Activated naive CD8-positive, alpha-beta T cell treated with anti-CD3 and anti-CD28 coated beads for 36 hours (primary cell): ENCODE data around the gene RELN. TPM values are rescaled to one million over a fixed set of nuclear protein-coding genes. Genes with fewer than 3 reads are reported as not detected.
"Not testable (repeated sequence)": the region's sequence is repeated elsewhere in the genome, so short reads cannot be mapped to it uniquely, and the experiment has no call there.

ENCODE experiments used
- DNase-seq: peaks from one replicate; pipeline ENCODE4 v3.0.0; 2021
- H3K27ac Mint-ChIP-seq: one replicate; pipeline ENCODE4 v1.8.0; 2022; ENCODE audit warnings: mild to moderate bottlenecking, moderate library complexity, mixed read lengths
- H3K27me3 Mint-ChIP-seq: one replicate; pipeline ENCODE4 v1.8.0; 2022; ENCODE audit warnings: mild to moderate bottlenecking, mixed read lengths
- H3K36me3 Mint-ChIP-seq: one replicate; pipeline ENCODE4 v1.8.0; 2021; ENCODE audit warnings: mild to moderate bottlenecking, mixed read lengths
- H3K4me1 Mint-ChIP-seq: one replicate; pipeline ENCODE4 v1.8.0; 2021; ENCODE audit warnings: mixed read lengths
- H3K4me3 Mint-ChIP-seq: one replicate; pipeline ENCODE4 v1.8.0; 2022; ENCODE audit warnings: mild to moderate bottlenecking, moderate library complexity, mixed read lengths
- H3K9me3 Mint-ChIP-seq: one replicate; pipeline ENCODE4 v1.8.0; 2022; ENCODE audit warnings: mixed read lengths
- total RNA-seq, 2 experiments: library from RNA; stranded (reverse); gene quantifications; one replicate each; pipeline ENCODE4 v1.2.3, GENCODE V29; 2021

The RELN gene
- total RNA-seq, 2 experiments from 2014 or later, result not detected

DNA sequence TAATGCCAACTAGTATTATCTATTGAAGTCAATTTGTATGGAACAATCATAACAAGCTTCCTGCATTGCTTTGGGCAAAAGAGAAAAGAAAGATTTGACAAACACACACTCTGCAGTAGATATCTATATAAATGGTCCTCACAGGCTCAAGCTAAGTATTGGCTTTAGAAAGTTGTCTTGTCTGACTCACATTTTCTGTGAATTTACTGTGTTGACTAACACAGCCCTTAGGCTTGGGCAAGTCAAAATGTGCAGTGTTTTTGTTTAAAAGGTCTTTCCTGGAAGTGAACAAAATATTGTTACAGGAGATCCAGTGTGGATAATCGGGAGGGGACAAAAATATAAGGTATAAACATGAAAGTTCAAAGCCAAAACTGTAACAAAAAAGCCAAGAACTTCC, 194.4 kb downstream of the RELN start:
- H3K4me3 Mint-ChIP-seq, result no peak overlapping the region
- no peaks in the 10 kb centered on the region for H3K36me3 Mint-ChIP-seq
- H3K27ac Mint-ChIP-seq, result no peak overlapping the region
- H3K4me1 Mint-ChIP-seq, result no peaks in the 10 kb centered on the region
- H3K27me3 Mint-ChIP-seq, result peaks cover 3% of the 10 kb centered on the region
- DNase-seq, result no peak
- no peaks in the 10 kb centered on the region for H3K9me3 Mint-ChIP-seq

DNA sequence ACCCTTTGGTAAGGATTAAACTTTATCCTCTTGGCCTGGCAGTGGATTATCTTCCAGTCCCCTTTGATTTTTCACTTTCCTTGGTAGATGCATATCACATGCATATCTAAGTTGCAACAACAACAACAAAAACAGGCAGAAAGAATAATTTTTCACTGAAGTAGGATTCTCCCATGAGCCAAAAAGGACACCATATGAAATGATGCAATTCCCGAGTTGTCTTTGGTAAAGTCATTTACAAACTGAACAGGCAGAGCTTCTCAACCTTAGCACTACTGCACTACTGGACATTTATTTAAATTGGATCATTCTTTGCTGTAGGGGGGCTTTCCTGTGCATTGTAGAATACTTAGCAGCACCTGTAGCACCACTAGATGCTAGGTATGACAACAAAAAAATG, 195.0 kb downstream of the RELN start:
- Mint-ChIP-seq H3K9me3 (no peaks in the 10 kb centered on the region), H3K27ac (no peak overlapping the region), H3K27me3 (peaks cover 1% of the 10 kb centered on the region), H3K4me1 (no peaks in the 10 kb centered on the region), H3K4me3 (no peak overlapping the region), H3K36me3 (no peaks in the 10 kb centered on the region)
- no peak for DNase-seq

DNA sequence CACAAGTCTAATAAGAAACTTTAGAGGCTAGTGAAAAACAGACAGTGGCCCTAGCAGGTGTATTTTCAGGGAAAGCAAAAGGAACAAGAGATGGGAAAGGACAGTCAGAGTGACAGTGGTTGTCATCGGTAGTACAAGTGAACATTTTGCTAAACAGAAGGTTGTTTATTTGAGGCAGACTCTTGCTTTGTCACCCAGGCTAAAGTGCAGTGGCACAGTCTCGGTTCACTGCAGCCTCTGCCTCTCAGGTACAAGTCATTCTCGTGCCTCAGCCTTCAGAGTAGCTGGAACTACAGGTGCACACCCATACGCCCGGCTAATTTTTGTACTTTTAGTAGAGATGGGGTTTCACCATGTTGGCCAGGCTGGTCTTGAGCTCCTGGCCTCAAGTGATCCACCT, 195.8 kb downstream of the RELN start:
- no peak overlapping the region for H3K4me3 Mint-ChIP-seq
- no peaks in the 10 kb centered on the region for H3K27me3 Mint-ChIP-seq
- H3K27ac Mint-ChIP-seq, result no peak overlapping the region

DNA sequence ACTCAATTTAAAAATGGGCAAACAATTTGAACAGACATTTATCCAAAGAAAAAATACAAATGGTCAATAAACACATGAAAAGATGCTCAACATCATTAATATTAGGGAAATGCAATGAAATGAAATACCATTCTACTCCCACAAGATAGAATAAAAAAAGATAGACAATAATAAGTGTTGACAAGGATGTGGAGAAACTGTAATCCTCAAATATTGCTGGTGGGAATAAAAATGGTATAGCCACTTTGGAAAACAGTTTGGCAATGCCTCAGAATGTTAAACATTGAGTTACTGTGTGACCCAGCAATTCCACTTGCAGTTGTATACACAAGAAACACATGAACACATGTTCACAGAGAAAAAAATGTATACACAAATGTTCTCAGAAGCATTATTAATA, 197.6 kb downstream of the RELN start:
- H3K9me3 Mint-ChIP-seq, result no peaks in the 10 kb centered on the region
- no peak overlapping the region for H3K27ac Mint-ChIP-seq
- no peak for DNase-seq
- H3K36me3 Mint-ChIP-seq, result no peaks in the 10 kb centered on the region
- no peaks in the 10 kb centered on the region for H3K4me1 Mint-ChIP-seq
- no peak overlapping the region for H3K4me3 Mint-ChIP-seq
- H3K27me3 Mint-ChIP-seq, result peaks cover 6% of the 10 kb centered on the region

More for the DNA sequence above, 195.8 kb downstream of the RELN start:
- DNase-seq, result no peak
- Mint-ChIP-seq H3K9me3 (no peaks in the 10 kb centered on the region), H3K36me3 (no peaks in the 10 kb centered on the region), H3K4me1 (no peaks in the 10 kb centered on the region)

DNA sequence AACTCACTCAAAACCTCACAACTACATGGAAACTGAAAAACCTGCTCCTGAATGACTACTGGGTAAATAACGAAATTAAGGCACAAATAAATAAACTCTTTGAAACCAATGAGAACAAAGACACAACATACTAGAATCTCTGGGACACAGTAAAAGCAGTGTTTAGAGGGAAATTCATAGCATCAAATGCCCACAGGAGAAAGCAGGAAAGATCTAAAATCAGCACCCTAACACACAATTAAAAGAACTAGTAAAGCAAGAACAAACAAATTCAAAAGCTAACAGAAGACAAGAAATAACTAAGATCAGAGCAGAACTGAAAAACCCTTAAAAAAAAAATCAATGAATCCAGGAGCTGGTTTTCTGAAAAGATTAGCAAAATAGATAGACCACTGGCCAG, 202.4 kb downstream of the RELN start:
- H3K36me3 Mint-ChIP-seq, DNase-seq, H3K27ac Mint-ChIP-seq, H3K4me3 Mint-ChIP-seq, H3K9me3 Mint-ChIP-seq, H3K4me1 Mint-ChIP-seq: not testable (repeated sequence)
- peaks cover 10% of the 10 kb centered on the region for H3K27me3 Mint-ChIP-seq

DNA sequence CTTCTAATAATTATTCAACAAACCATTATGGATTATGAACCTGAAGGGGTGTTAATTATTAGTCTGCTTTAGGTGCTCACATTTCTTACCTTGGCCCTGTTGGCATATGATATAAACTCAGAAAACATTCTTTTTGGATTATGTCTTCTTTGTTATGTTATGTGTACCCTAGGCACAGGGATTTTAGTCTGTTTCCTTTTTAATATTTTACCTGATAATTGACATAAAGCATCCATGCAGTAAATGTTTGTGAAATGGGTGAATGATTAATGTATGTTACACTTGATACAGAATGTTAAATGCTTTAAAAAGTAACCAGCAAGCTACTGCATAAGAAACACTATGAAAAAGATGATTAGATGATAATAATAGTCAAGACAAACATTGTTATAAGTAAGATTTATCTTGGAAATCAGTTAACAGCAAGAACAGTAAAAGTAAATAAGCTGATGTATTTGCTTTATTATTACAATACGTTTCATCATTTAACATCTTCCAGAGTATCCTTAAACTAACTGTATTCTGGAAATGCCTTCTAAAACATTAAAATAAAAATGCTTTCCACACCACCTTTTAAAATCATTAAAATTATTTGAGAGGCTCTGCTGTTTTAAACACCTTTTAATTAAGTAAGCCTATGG, 204.7 kb downstream of the RELN start:
- H3K36me3 Mint-ChIP-seq, result no peaks in the 10 kb centered on the region
- no peak overlapping the region for H3K27ac Mint-ChIP-seq
- H3K27me3 Mint-ChIP-seq, result peaks cover 10% of the 10 kb centered on the region
- no peaks in the 10 kb centered on the region for H3K9me3 Mint-ChIP-seq
- H3K4me1 Mint-ChIP-seq, result no peaks in the 10 kb centered on the region
- no peak overlapping the region for H3K4me3 Mint-ChIP-seq
- no peak for DNase-seq

DNA sequence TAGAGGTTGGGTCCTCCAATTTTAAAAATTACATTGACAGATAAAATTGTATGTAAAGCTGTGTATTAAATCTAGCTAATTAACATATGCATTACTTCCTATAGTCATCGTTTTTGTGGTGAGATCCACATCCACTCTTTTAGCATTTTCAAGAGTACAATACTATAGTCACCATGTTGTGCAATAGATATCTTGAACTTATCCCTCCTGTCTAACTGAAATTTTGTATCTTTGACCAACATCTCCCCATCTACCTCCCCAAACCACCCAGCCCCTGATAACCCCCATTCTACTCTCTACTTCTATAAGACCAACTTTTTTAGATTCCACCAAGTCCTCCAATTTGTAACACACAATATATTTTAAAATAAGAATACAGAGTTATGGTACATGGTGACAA, 208.0 kb downstream of the RELN start:
- Mint-ChIP-seq H3K9me3 (no peaks in the 10 kb centered on the region), H3K4me3 (no peak overlapping the region), H3K27ac (no peak overlapping the region), H3K27me3 (no peaks in the 10 kb centered on the region), H3K36me3 (no peaks in the 10 kb centered on the region), H3K4me1 (no peaks in the 10 kb centered on the region)
- no peak for DNase-seq

DNA sequence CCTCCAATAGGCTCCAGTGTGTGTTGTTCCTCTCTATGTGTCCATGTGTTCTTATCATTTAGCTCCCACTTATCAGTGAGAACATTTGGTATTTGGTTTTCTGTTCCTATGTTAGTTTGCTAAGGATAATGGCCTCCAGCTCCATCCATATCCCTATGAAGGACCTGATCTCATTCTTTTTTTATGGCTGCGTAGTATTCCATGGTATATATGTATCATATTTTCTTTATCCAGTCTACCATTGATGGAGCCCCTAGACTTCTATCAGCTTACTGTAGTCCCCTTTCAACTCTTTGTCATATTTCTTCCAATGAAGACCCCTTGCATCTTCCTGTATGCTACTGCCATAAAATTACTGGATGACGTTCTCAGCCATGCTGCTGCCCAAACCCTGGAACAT, 208.9 kb downstream of the RELN start:
- H3K9me3 Mint-ChIP-seq, H3K27ac Mint-ChIP-seq, H3K36me3 Mint-ChIP-seq, DNase-seq, H3K4me3 Mint-ChIP-seq, H3K27me3 Mint-ChIP-seq, H3K4me1 Mint-ChIP-seq: not testable (repeated sequence)

DNA sequence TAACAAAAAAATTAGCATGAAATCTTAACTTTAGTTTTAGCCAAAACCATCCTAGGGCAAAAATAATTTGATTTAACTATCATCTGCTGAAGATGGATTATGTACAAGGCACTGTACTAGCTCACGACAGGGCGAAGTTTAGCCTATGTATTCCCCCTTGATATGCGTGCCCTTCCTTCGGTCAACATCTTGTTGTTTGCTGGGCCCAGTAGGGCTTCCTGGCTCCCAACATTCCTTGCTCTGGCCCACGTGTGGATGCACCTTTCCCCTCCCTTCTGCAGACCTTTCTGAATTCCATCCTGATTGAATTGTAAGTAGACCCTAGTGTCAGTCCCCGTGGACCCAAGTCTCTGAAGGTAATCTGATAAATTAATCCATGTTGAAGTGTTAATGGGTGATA, 212.0 kb downstream of the RELN start:
- DNase-seq, result no peak
- Mint-ChIP-seq H3K4me3 (no peak overlapping the region), H3K27me3 (peaks cover 5% of the 10 kb centered on the region), H3K9me3 (no peaks in the 10 kb centered on the region), H3K36me3 (no peaks in the 10 kb centered on the region), H3K4me1 (no peaks in the 10 kb centered on the region), H3K27ac (no peak overlapping the region)

DNA sequence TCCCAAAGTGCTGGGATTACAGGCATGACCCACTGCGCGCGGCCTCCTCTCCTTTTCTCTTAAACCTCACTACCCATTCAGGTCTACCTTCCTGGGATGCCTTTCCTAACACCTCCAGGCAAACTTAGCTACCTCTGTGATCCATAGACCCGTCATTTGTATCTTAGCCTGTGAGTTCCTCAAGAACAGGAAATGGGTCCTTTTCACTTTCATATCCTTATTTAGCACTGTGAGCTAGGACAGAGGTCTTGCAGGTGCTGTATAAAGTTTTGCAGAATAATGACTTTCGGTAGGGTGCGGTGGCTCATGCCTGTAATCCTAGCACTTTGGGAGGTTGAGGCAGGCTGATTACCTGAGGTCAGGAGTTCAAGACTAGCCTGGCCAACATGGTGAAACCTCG, 215.7 kb downstream of the RELN start:
- no peak for DNase-seq
- Mint-ChIP-seq H3K27ac (no peak overlapping the region), H3K4me1 (no peaks in the 10 kb centered on the region), H3K27me3 (peaks cover 5% of the 10 kb centered on the region), H3K4me3 (no peak overlapping the region), H3K9me3 (no peaks in the 10 kb centered on the region), H3K36me3 (no peaks in the 10 kb centered on the region)

DNA sequence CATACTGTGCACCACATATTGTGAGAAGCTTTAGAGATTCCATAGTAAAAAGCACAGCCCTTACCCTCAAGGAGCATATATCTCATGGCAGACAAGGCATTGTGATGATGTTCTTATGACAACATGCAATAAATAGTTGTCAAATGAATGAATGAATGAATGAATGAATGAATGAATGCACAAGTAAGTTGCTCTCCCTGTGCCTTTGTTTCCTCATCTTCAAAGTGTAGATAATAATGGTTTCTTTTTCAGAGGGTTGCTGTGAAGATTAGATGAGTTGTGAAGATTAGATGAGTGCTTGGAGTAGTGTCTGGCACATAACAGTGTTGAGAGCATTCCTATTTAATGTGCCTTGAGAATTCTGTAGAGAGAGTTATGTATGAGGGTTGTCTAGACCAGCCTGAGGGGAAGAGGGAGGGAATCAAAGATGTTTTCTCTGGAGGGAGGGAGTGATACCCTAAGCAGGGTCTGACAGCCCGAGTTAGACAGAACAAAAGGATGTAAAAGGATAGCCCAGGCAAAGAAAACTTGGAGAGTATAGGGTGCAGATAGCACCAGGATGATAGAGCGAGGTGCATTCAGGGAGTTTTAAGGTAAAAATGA, 217.2 kb downstream of the RELN start:
- no peak for DNase-seq
- no peak overlapping the region for H3K4me3 Mint-ChIP-seq
- peaks cover 5% of the 10 kb centered on the region for H3K27me3 Mint-ChIP-seq
- H3K4me1 Mint-ChIP-seq, result no peaks in the 10 kb centered on the region
- H3K36me3 Mint-ChIP-seq, result no peaks in the 10 kb centered on the region
- H3K27ac Mint-ChIP-seq, result no peak overlapping the region
- no peaks in the 10 kb centered on the region for H3K9me3 Mint-ChIP-seq

DNA sequence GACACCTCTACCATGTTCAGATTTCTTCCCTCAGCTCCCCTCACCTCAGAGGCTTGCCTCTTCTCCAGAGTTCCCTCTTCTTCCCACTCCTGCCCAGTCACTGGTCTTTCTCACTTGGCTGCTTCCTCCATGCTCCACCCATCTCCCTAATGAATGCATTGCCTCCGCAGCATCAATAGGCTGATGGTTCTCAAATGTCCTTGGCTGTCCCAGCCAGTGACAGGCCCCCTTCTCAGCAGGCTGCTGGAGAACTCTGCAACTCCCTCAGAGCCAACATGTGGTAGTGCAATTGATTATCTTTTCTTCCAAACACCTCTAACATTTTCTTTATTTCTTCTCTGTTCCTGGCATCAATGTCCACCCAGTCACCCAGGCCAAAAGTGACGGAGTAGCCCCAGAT, 218.2 kb downstream of the RELN start:
- H3K27me3 Mint-ChIP-seq, result peaks cover 5% of the 10 kb centered on the region
- no peak overlapping the region for H3K27ac Mint-ChIP-seq
- DNase-seq, result no peak

DNA sequence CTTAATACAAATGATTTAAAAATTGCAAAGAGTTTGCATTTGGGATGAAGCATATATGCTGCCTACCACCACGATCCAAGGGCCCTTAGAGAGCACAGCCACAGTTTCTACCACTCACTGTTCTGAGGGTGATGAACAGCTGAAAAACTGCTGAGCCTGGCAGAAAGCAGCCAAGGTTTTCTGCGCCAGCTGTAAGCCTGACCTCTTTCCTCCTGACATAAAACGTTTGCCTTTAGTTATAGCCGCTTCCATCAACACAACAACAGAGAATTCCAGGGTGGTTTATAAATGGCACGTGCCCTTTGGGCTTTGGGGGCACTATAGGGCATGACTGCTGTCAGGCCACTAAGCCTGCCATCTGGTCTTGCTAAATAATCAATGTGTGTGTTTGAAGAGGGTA, 222.8 kb downstream of the RELN start:
- Mint-ChIP-seq H3K27ac (no peak overlapping the region), H3K4me3 (no peak overlapping the region), H3K4me1 (no peaks in the 10 kb centered on the region), H3K36me3 (no peaks in the 10 kb centered on the region), H3K9me3 (no peaks in the 10 kb centered on the region), H3K27me3 (no peaks in the 10 kb centered on the region)
- no peak for DNase-seq

More for the DNA sequence above, 218.2 kb downstream of the RELN start:
- H3K9me3 Mint-ChIP-seq, result no peaks in the 10 kb centered on the region
- H3K4me1 Mint-ChIP-seq, result no peaks in the 10 kb centered on the region
- no peak overlapping the region for H3K4me3 Mint-ChIP-seq
- H3K36me3 Mint-ChIP-seq, result no peaks in the 10 kb centered on the region

DNA sequence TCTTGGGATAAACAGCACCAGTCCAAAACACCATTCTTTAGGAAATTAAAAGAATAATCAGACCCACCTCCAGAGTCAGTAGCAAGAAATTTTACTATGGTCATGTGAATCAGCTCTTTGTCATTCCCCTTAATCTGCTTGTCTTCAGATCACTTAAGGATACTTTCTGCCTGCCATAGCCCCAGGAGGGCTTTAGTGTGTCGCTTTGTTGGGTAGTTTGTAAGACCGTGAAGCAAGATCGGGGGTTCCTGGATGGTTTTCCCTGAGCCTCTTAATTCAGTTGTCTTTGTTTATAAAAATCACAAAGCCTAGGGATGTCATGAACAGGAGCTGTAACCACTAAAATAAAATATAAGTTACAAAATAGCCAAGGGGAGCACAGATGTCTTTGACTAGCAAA, 223.6 kb downstream of the RELN start:
- H3K4me3 Mint-ChIP-seq, result no peak overlapping the region
- no peak for DNase-seq
- H3K9me3 Mint-ChIP-seq, result no peaks in the 10 kb centered on the region
- H3K36me3 Mint-ChIP-seq, result no peaks in the 10 kb centered on the region
- no peaks in the 10 kb centered on the region for H3K27me3 Mint-ChIP-seq
- H3K4me1 Mint-ChIP-seq, result no peaks in the 10 kb centered on the region
- no peak overlapping the region for H3K27ac Mint-ChIP-seq

DNA sequence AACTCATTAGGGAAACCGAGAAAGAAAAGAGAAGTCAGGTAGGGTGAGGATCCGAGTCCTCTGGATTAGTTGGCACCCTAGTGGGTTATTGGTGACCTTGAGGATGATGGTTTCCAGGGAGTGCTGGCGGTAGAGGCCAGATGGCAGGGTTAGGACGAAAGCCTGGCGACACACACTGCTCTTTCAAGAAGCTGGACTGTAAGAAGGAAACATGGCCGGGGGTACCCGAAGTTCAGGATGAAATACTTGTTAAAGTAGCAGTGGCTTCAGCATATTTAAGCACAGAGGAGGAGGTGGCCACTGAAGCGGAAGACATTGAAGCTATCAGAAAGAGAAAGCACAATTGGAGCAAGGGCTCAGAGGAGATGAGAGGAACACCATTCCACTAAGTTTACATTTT, 224.6 kb downstream of the RELN start:
- no peak overlapping the region for H3K27ac Mint-ChIP-seq
- no peak overlapping the region for H3K4me3 Mint-ChIP-seq
- H3K4me1 Mint-ChIP-seq, result no peaks in the 10 kb centered on the region
- H3K36me3 Mint-ChIP-seq, result no peaks in the 10 kb centered on the region
- H3K9me3 Mint-ChIP-seq, result no peaks in the 10 kb centered on the region
- peaks cover 3% of the 10 kb centered on the region for H3K27me3 Mint-ChIP-seq
- no peak for DNase-seq

DNA sequence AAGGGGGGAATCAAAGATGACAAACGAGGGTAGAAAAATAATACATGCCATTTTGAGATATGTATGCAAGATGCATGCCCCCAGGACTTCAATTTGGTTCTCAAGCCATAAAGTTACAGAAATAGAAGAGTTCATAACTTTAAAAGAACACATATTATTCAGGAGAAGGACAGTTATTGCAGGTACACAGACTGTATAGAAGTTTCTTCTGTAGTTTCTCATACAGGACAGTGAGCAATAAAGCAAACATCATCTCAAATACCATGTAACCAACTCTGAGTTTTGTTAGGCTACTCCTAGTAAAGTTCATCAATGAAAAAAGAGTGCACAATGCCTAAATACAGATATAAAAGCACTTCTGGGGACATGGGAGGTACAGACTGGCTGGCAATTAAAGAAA, 226.6 kb downstream of the RELN start:
- no peak overlapping the region for H3K27ac Mint-ChIP-seq
- H3K36me3 Mint-ChIP-seq, result no peaks in the 10 kb centered on the region
- no peak for DNase-seq
- no peaks in the 10 kb centered on the region for H3K9me3 Mint-ChIP-seq
- H3K4me3 Mint-ChIP-seq, result no peak overlapping the region
- no peaks in the 10 kb centered on the region for H3K4me1 Mint-ChIP-seq
- peaks cover 3% of the 10 kb centered on the region for H3K27me3 Mint-ChIP-seq
